WTC11 (cell line): ENCODE measurements around the gene SLIT2.

Experiments
- ATF3 ChIP-seq: sonication (generic); formaldehyde crosslinking; conservative IDR thresholded peaks from 2 replicates; pipeline ENCODE4 v1.8.1; 2022; ENCODE audit warnings: mild to moderate bottlenecking, missing genetic modification reagents
- CREB1 ChIP-seq: sonication (generic); formaldehyde crosslinking; IDR thresholded peaks from 2 replicates; pipeline ENCODE4 v1.8.0; 2023; ENCODE audit warnings: mild to moderate bottlenecking, missing genetic modification reagents
- CREM ChIP-seq: sonication (generic); formaldehyde crosslinking; IDR thresholded peaks from 2 replicates; pipeline ENCODE4 v1.8.1; 2022; ENCODE audit warnings: mild to moderate bottlenecking, missing genetic modification reagents, moderate library complexity
- CTCF ChIP-seq: fragments of 200-600 bp; IDR thresholded peaks from 2 replicates; pipeline ENCODE4 v1.8.0; 2022; ENCODE audit warnings: antibody characterized with exemption
- E2F4 ChIP-seq: sonication (generic); formaldehyde crosslinking; IDR thresholded peaks from 2 replicates; pipeline ENCODE4 v1.8.1; 2022; ENCODE audit warnings: low read depth, mild to moderate bottlenecking, moderate library complexity, missing genetic modification reagents, borderline replicate concordance
- GABPB1 ChIP-seq: sonication (generic); formaldehyde crosslinking; IDR thresholded peaks from 2 replicates; pipeline ENCODE4 v1.8.1; 2023; ENCODE audit warnings: mild to moderate bottlenecking, missing genetic modification reagents
- NR3C1 ChIP-seq: sonication (generic); formaldehyde crosslinking; conservative IDR thresholded peaks from 2 replicates; pipeline ENCODE4 v1.8.1; 2023; ENCODE audit warnings: low read depth, mild to moderate bottlenecking, missing genetic modification reagents
- OVOL2 ChIP-seq: fragments of 250-450 bp; sonication (Bioruptor Pico); IDR thresholded peaks from 2 replicates; pipeline ENCODE4 v1.9.0; 2021; ENCODE audit warnings: mild to moderate bottlenecking, borderline replicate concordance
- PREB ChIP-seq: sonication (generic); formaldehyde crosslinking; IDR thresholded peaks from 2 replicates; pipeline ENCODE4 v1.8.1; 2022; ENCODE audit warnings: mild to moderate bottlenecking, missing genetic modification reagents, moderate library complexity, borderline replicate concordance
- STAT6 ChIP-seq: sonication (generic); formaldehyde crosslinking; conservative IDR thresholded peaks from 2 replicates; pipeline ENCODE4 v1.8.1; 2023; ENCODE audit warnings: mild to moderate bottlenecking, low read depth, missing genetic modification reagents, moderate library complexity
- TCF7 ChIP-seq: sonication (generic); formaldehyde crosslinking; IDR thresholded peaks from 2 replicates; pipeline ENCODE4 v1.8.0; 2022; ENCODE audit warnings: mild to moderate bottlenecking, low read depth, missing genetic modification reagents, moderate library complexity
- TEAD4 ChIP-seq: sonication (generic); formaldehyde crosslinking; IDR thresholded peaks from 2 replicates; pipeline ENCODE4 v1.8.0; 2022; ENCODE audit warnings: mild to moderate bottlenecking, missing genetic modification reagents

GRCh38 chr4:20256381-20256881, 4.7 kb downstream of the SLIT2 start:
- TF ChIP-seq CTCF (no peak), GABPB1 (no peak), TEAD4 (CRISPR knock-in tag) (no peak), CREM (CRISPR knock-in tag) (no peak), TCF7 (CRISPR knock-in tag) (no peak), NR3C1 (CRISPR knock-in tag) (no peak), E2F4 (CRISPR knock-in tag) (no peak), PREB (no peak), STAT6 (CRISPR knock-in tag) (no peak), OVOL2 (CRISPR knock-in tag) (no peak), ATF3 (CRISPR knock-in tag) (no peak), CREB1 (CRISPR knock-in tag) (no peak)
